ENCODE results near the gene CCDC159.
"Not testable (repeated sequence)": the region's sequence is repeated elsewhere in the genome, so short reads cannot be mapped to it uniquely, and the experiment has no call there.

CCDC159 gene

GRCh38 chr19:11306337-11306736 lies 40.0 kb upstream of the CCDC159 start:
- DNase-seq (ENCODE audit: low spot score) = no peak
- Histone ChIP-seq H3K4me1 (ENCODE audit: insufficient read depth, poor library complexity, severe bottlenecking) (no peaks in the 10 kb centered on the region), H3K9me3 (ENCODE audit: severe bottlenecking) (no peaks in the 10 kb centered on the region), H3K36me3 (ENCODE audit: low read depth) (no peaks in the 10 kb centered on the region), H3K27me3 (ENCODE audit: insufficient read depth, poor library complexity, severe bottlenecking) (no peaks in the 10 kb centered on the region), H3K4me3 (ENCODE audit: severe bottlenecking) (no peak overlapping the region), H3K27ac (ENCODE audit: poor library complexity, severe bottlenecking) (no peak overlapping the region)
- no peak for ATAC-seq (ENCODE audit: low read depth)
- no peak for TF ChIP-seq CTCF (IDR thresholded peaks at IDR 0.05; ENCODE audit: poor library complexity, severe bottlenecking)

- H3K27me3 ChIP-seq (ENCODE audit: insufficient read depth, poor library complexity, severe bottlenecking); H3K9me3 ChIP-seq (ENCODE audit: severe bottlenecking); H3K27ac ChIP-seq (ENCODE audit: poor library complexity, severe bottlenecking); ATAC-seq (ENCODE audit: low read depth); DNase-seq (ENCODE audit: low spot score); H3K36me3 ChIP-seq (ENCODE audit: low read depth); H3K4me3 ChIP-seq (ENCODE audit: severe bottlenecking): not testable (repeated sequence)
- H3K4me1 ChIP-seq (ENCODE audit: insufficient read depth, poor library complexity, severe bottlenecking) = peaks cover 29% of the 10 kb centered on the region
Measured at GRCh38 chr19:11320278-11320995, 25.9 kb upstream of the CCDC159 start.

GRCh38 chr19:11321191-11322126 lies 24.9 kb upstream of the CCDC159 start:
- H3K9me3 ChIP-seq (ENCODE audit: severe bottlenecking) = no peaks in the 10 kb centered on the region
- H3K27ac ChIP-seq (ENCODE audit: poor library complexity, severe bottlenecking) = no peak overlapping the region
- ATAC-seq (ENCODE audit: low read depth) = no peak
- peak; percentile 20 for TF ChIP-seq CTCF (IDR thresholded peaks at IDR 0.05; ENCODE audit: poor library complexity, severe bottlenecking)
- H3K36me3 ChIP-seq (ENCODE audit: low read depth) = peaks cover 6% of the 10 kb centered on the region
- no peak overlapping the region for H3K4me3 ChIP-seq (ENCODE audit: severe bottlenecking)
- H3K27me3 ChIP-seq (ENCODE audit: insufficient read depth, poor library complexity, severe bottlenecking) = no peaks in the 10 kb centered on the region
- H3K4me1 ChIP-seq (ENCODE audit: insufficient read depth, poor library complexity, severe bottlenecking) = peaks cover 29% of the 10 kb centered on the region
- no peak for DNase-seq (ENCODE audit: low spot score)

GRCh38 chr19:11322269-11323024 lies 23.9 kb upstream of the CCDC159 start:
- H3K4me1 ChIP-seq (ENCODE audit: insufficient read depth, poor library complexity, severe bottlenecking) = peaks cover 28% of the 10 kb centered on the region
- DNase-seq (ENCODE audit: low spot score) (no peak), ATAC-seq (ENCODE audit: low read depth) (no peak)
- no peaks in the 10 kb centered on the region for H3K9me3 ChIP-seq (ENCODE audit: severe bottlenecking)
- H3K27ac ChIP-seq (ENCODE audit: poor library complexity, severe bottlenecking) = no peak overlapping the region
- H3K27me3 ChIP-seq (ENCODE audit: insufficient read depth, poor library complexity, severe bottlenecking) = no peaks in the 10 kb centered on the region
- TF ChIP-seq CTCF (IDR thresholded peaks at IDR 0.05; ENCODE audit: poor library complexity, severe bottlenecking) = no peak
- no peak overlapping the region for H3K4me3 ChIP-seq (ENCODE audit: severe bottlenecking)
- peaks cover 10% of the 10 kb centered on the region for H3K36me3 ChIP-seq (ENCODE audit: low read depth)

GRCh38 chr19:11323601-11324078 lies 22.7 kb upstream of the CCDC159 start:
- no peak for TF ChIP-seq CTCF (IDR thresholded peaks at IDR 0.05; ENCODE audit: poor library complexity, severe bottlenecking)
- Histone ChIP-seq H3K27ac (ENCODE audit: poor library complexity, severe bottlenecking) (peak overlapping the region; percentile 77), H3K36me3 (ENCODE audit: low read depth) (peaks cover 19% of the 10 kb centered on the region), H3K9me3 (ENCODE audit: severe bottlenecking) (no peaks in the 10 kb centered on the region), H3K4me3 (ENCODE audit: severe bottlenecking) (no peak overlapping the region), H3K4me1 (ENCODE audit: insufficient read depth, poor library complexity, severe bottlenecking) (peaks cover 22% of the 10 kb centered on the region), H3K27me3 (ENCODE audit: insufficient read depth, poor library complexity, severe bottlenecking) (no peaks in the 10 kb centered on the region)
- DNase-seq (ENCODE audit: low spot score) (no peak), ATAC-seq (ENCODE audit: low read depth) (peak; percentile 4; the same call in 1 of the 3 replicates)

Measured in RWPE2 (cell line).